Lung (tissue), 12 donors: ENCODE results near the gene DLGAP4. TPM values are rescaled to one million over a fixed set of nuclear protein-coding genes. Genes with fewer than 3 reads are reported as not detected.

Experiments used
- ATAC-seq: fragments of 200-7000 bp; cut with Tn5 transposase; one replicate; pipeline ENCODE4 v1.9.1; 2020; ENCODE audit warnings: moderate number of reproducible peaks; ENCODE audit not compliant: insufficient read depth, low FRiP score
- DNase-seq, 3 donors: peaks; one replicate each; pipeline ENCODE4 v3.0.0-alpha.2; 2013 to 2017
- H3K27ac ChIP-seq, 2 donors: one replicate each; pipeline ENCODE4 v1.5.1; 2013; ENCODE audit warnings: mild to moderate bottlenecking in 2 of 2, moderate library complexity in 2 of 2, control low read depth in 1 of 2, inconsistent platforms in 1 of 2, low read depth in 1 of 2, low read length in 1 of 2
- H3K27me3 ChIP-seq, 3 donors: one replicate each; pipeline ENCODE4 v1.5.1; 2013; ENCODE audit warnings: low read length in 2 of 3; ENCODE audit not compliant: control insufficient read depth in 3 of 3, insufficient read depth in 3 of 3
- H3K36me3 ChIP-seq, 4 donors: one replicate each; pipeline ENCODE4 v1.5.1; 2013; ENCODE audit warnings: low read length in 4 of 4, mild to moderate bottlenecking in 1 of 4, moderate library complexity in 1 of 4; ENCODE audit not compliant: control insufficient read depth in 4 of 4, insufficient read depth in 4 of 4
- H3K4me1 ChIP-seq, 5 donors: one replicate each; pipeline ENCODE4 v1.5.1; 2013; ENCODE audit warnings: low read length in 5 of 5, mild to moderate bottlenecking in 2 of 5, moderate library complexity in 1 of 5; ENCODE audit not compliant: control insufficient read depth in 5 of 5, insufficient read depth in 5 of 5
- H3K4me3 ChIP-seq: one replicate; pipeline ENCODE4 v1.5.1; 2013; ENCODE audit warnings: mild to moderate bottlenecking, control low read depth, moderate library complexity
- H3K9ac ChIP-seq, 2 donors: one replicate each; pipeline ENCODE4 v1.5.1; 2013; ENCODE audit warnings: low read length in 2 of 2, control low read depth in 1 of 2; ENCODE audit not compliant: insufficient read depth in 1 of 2
- H3K9me3 ChIP-seq, 4 donors: one replicate each; pipeline ENCODE4 v1.5.1; 2013; ENCODE audit warnings: low read length in 3 of 4, mild to moderate bottlenecking in 1 of 4, moderate library complexity in 1 of 4; ENCODE audit not compliant: control insufficient read depth in 4 of 4, insufficient read depth in 3 of 4
- CTCF ChIP-seq: IDR thresholded peaks from 2 replicates; pipeline ENCODE4 v1.5.1; 2012; ENCODE audit warnings: mild to moderate bottlenecking; ENCODE audit errors: control extremely low read depth, extremely low read depth
- WGBS, 2 donors: extraction: QIAGEN DNeasy Blood & Tissue Kit; methylation state at CpG; one replicate each; pipeline ENCODE4 v1.1.7; 2013; 5-methylcytosine and 5-hydroxymethylcytosine counted together
- polyA plus RNA-seq, 2 donors: library from polyadenylated mRNA; stranded (reverse); fragments of 200-250 nt; gene quantifications; one replicate each; pipeline ENCODE4 v1.2.1, GENCODE V29; 2013
- total RNA-seq, 2 donors: library from RNA; depleted of rRNA in 1 of 2; stranded (reverse); fragments of >200 nt in 1 of 2; gene quantifications; one replicate each; pipeline ENCODE4 v1.2.1, GENCODE V29; 2014 to 2021
- donor health status: control.
- donor health status: control.
- donor health status: Bipolar disorder and iron deficiency.
- donor health status: healthy.
- donor health status: DM: yes; HTN: yes; CAD: no.

Gene DLGAP4
- total and polyA plus RNA-seq, 4 donors: 34.6 to 67.6 (median 35.8) TPM

- Histone ChIP-seq H3K4me3 (no peak overlapping the region), H3K9ac (no peak overlapping the region), H3K27ac (no peak overlapping the region), H3K27me3 (no peaks in the 10 kb centered on the region), H3K4me1 (peaks cover 0 to 4% (median 0%) of the 10 kb centered on the region in 5 donors), H3K36me3 (no peaks in the 10 kb centered on the region), H3K9me3 (no peaks in the 10 kb centered on the region)
- DNase-seq (no peak), ATAC-seq (no peak)
- 89 to 90% methylated on average over 17 of the region's 17 CpGs for WGBS, 2 donors
- no peak for TF ChIP-seq CTCF
Observed at GRCh38 chr20:36446557-36446956, 140.4 kb downstream of the DLGAP4 start.

GRCh38 chr20:36447101-36447500 lies 141.0 kb downstream of the DLGAP4 start:
- TF ChIP-seq CTCF: no peak
- Histone ChIP-seq H3K4me1 (peaks cover 0 to 4% (median 0%) of the 10 kb centered on the region in 5 donors), H3K27ac (no peak overlapping the region), H3K36me3 (no peaks in the 10 kb centered on the region), H3K9ac (no peak overlapping the region), H3K4me3 (no peak overlapping the region), H3K9me3 (no peaks in the 10 kb centered on the region), H3K27me3 (no peaks in the 10 kb centered on the region)
- DNase-seq (peak; percentile 37 to 77 (median 61)), ATAC-seq (no peak)

- no peak overlapping the region for H3K27ac ChIP-seq
- no peak overlapping the region for H3K4me3 ChIP-seq
- ATAC-seq (no peak), DNase-seq (no peak)
- H3K9ac ChIP-seq: no peak overlapping the region
- no peak for TF ChIP-seq CTCF
- no peaks in the 10 kb centered on the region for H3K9me3 ChIP-seq
- H3K27me3 ChIP-seq: no peaks in the 10 kb centered on the region
- H3K36me3 ChIP-seq: no peaks in the 10 kb centered on the region
- H3K4me1 ChIP-seq: peaks cover 0 to 4% (median under 1%) of the 10 kb centered on the region in 5 donors
Observed at GRCh38 chr20:36449663-36450062, 143.5 kb downstream of the DLGAP4 start.

- Histone ChIP-seq H3K27ac (peak overlapping the region in 1 of 2 donors; percentile 32), H3K4me3 (no peak overlapping the region), H3K36me3 (no peaks in the 10 kb centered on the region), H3K27me3 (no peaks in the 10 kb centered on the region), H3K4me1 (peaks cover 0 to 11% (median 0%) of the 10 kb centered on the region in 5 donors), H3K9me3 (no peaks in the 10 kb centered on the region), H3K9ac (no peak overlapping the region)
- ATAC-seq (no peak), DNase-seq (no peak)
- TF ChIP-seq CTCF: no peak
- 51 to 78% methylated on average over 4 of the region's 4 CpGs for WGBS, 2 donors
Observed at GRCh38 chr20:36454332-36454697, 148.2 kb downstream of the DLGAP4 start.
